A549 (cell line): ENCODE results near the gene MORC2.

Experiments
- CHD4 ChIP-seq: fragments of 200-600 bp; sonication (generic); IDR thresholded peaks from 2 replicates; pipeline ENCODE4 v1.6.1; 2016; ENCODE audit warnings: antibody characterized with exemption, mild to moderate bottlenecking, borderline replicate concordance
- FOXS1 ChIP-seq: fragments of 250-450 bp; sonication (Bioruptor Pico); IDR thresholded peaks from 2 replicates; pipeline ENCODE4 v1.5.0; 2020; ENCODE audit warnings: mild to moderate bottlenecking, moderate library complexity
- MAX ChIP-seq: IDR thresholded peaks from 2 replicates; pipeline ENCODE4 v1.6.1; 2012
- NFE2L2 ChIP-seq: fragments of 150-350 bp; conservative IDR thresholded peaks from 2 replicates; pipeline ENCODE4 v1.6.1; 2014; ENCODE audit warnings: low read length
- NR3C1 ChIP-seq: fragments of >200 bp; sonication (Bioruptor Twin); formaldehyde crosslinking; IDR thresholded peaks from 3 replicates; pipeline ENCODE4 v1.6.1; 2017
- PHF8 ChIP-seq: fragments of 200-600 bp; sonication (generic); IDR thresholded peaks from 2 replicates; pipeline ENCODE4 v1.6.1; 2016; ENCODE audit warnings: low read depth, mild to moderate bottlenecking, antibody characterized with exemption, moderate library complexity, borderline replicate concordance
- RAD21 ChIP-seq, 2 experiments: fragments of >200 bp in 1 of 2; sonication (Bioruptor Twin) in 1 of 2; formaldehyde crosslinking in 1 of 2; IDR thresholded peaks in 1 of 2; conservative IDR thresholded peaks in 1 of 2; 2 replicates in 1 of 2; 3 replicates in 1 of 2; pipeline ENCODE4 v1.6.1; 2012 to 2018; ENCODE audit warnings: inconsistent platforms in 1 of 2
- RARB ChIP-seq: fragments of 250-450 bp; sonication (Bioruptor Pico); IDR thresholded peaks from 2 replicates; pipeline ENCODE4 v1.8.0; 2021; ENCODE audit warnings: mild to moderate bottlenecking, moderate library complexity
- REST ChIP-seq: fragments of 200-600 bp; sonication (generic); IDR thresholded peaks from 2 replicates; pipeline ENCODE4 v1.6.1; 2016; ENCODE audit warnings: antibody characterized with exemption, mild to moderate bottlenecking, moderate library complexity
- RFX5 ChIP-seq: fragments of 450-650 bp; IDR thresholded peaks from 2 replicates; pipeline ENCODE4 v1.7.1; 2014; ENCODE audit warnings: antibody characterized with exemption, mild to moderate bottlenecking, moderate library complexity
- TF ChIP-seq, protein P1 (sequence below): fragments of >200 bp; sonication (Bioruptor Twin); formaldehyde crosslinking; IDR thresholded peaks from 3 replicates; pipeline ENCODE4 v1.5.1; 2016
- TF ChIP-seq, protein P2 (sequence below): fragments of >200 bp; sonication (Bioruptor Twin); formaldehyde crosslinking; IDR thresholded peaks from 2 replicates; pipeline ENCODE4 v1.6.1; 2016

DNA sequence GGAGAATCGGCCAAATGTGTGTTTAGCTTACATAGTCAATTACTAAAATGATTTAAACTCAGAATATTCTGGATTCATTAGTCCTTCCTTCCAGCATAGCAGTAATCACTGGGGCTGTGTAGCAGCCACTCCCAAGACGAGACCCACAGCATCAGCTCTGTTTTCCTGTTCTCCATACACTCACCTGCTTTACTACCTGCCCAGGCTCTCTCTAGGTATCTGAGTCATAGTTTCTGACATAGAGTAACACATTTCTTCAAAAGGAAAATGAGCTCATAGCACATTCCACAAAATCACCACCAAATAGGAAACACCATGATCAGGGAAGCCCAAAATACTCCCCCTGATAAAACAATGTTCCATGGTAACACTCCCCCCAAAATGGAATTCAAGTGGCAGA is 22.9 kb downstream of the MORC2 start:
- TF ChIP-seq NR3C1 = no peak
- TF ChIP-seq, protein P1, sequence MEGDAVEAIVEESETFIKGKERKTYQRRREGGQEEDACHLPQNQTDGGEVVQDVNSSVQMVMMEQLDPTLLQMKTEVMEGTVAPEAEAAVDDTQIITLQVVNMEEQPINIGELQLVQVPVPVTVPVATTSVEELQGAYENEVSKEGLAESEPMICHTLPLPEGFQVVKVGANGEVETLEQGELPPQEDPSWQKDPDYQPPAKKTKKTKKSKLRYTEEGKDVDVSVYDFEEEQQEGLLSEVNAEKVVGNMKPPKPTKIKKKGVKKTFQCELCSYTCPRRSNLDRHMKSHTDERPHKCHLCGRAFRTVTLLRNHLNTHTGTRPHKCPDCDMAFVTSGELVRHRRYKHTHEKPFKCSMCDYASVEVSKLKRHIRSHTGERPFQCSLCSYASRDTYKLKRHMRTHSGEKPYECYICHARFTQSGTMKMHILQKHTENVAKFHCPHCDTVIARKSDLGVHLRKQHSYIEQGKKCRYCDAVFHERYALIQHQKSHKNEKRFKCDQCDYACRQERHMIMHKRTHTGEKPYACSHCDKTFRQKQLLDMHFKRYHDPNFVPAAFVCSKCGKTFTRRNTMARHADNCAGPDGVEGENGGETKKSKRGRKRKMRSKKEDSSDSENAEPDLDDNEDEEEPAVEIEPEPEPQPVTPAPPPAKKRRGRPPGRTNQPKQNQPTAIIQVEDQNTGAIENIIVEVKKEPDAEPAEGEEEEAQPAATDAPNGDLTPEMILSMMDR = no peak
- no peak for TF ChIP-seq PHF8
- TF ChIP-seq REST = no peak
- TF ChIP-seq RFX5 = no peak
- TF ChIP-seq MAX = no peak
- TF ChIP-seq RAD21 (conservative IDR thresholded peaks at IDR 0.05 in 1 of 2, IDR thresholded peaks at IDR 0.05 in 1 of 2) = no peak
- TF ChIP-seq RARB (CRISPR knock-in tag) = no peak
- TF ChIP-seq, protein P2, sequence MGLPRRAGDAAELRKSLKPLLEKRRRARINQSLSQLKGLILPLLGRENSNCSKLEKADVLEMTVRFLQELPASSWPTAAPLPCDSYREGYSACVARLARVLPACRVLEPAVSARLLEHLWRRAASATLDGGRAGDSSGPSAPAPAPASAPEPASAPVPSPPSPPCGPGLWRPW = no peak
- no peak for TF ChIP-seq CHD4
- no peak for TF ChIP-seq NFE2L2
- no peak for TF ChIP-seq FOXS1
